Uterus (tissue), 2 donors: ENCODE results near the gene FUT4.

Experiments used
- CTCF ChIP-seq, 4 experiments: fragments of 200-600 bp in 2 of 4; fragments of 450-650 bp in 2 of 4; sonication (generic) in 2 of 4; IDR thresholded peaks; one replicate each; pipeline ENCODE4 v1.5.1; 2016 to 2019; ENCODE audit warnings: antibody characterized with exemption in 4 of 4, mild to moderate bottlenecking in 2 of 4, moderate library complexity in 1 of 4
- POLR2A ChIP-seq, 2 donors: fragments of 450-650 bp; IDR thresholded peaks; one replicate each; pipeline ENCODE4 v1.6.1; 2016; ENCODE audit warnings: antibody characterized with exemption in 2 of 2, mild to moderate bottlenecking in 1 of 2, moderate library complexity in 1 of 2

GRCh38 chr11:94526645-94527438, 16.9 kb upstream of the FUT4 start:
- TF ChIP-seq CTCF (IDR thresholded peaks at IDR 0.05) (no peak), POLR2A (IDR thresholded peaks at IDR 0.05) (no peak)
